ENCODE data around the gene SARDH.

The SARDH gene

DNA sequence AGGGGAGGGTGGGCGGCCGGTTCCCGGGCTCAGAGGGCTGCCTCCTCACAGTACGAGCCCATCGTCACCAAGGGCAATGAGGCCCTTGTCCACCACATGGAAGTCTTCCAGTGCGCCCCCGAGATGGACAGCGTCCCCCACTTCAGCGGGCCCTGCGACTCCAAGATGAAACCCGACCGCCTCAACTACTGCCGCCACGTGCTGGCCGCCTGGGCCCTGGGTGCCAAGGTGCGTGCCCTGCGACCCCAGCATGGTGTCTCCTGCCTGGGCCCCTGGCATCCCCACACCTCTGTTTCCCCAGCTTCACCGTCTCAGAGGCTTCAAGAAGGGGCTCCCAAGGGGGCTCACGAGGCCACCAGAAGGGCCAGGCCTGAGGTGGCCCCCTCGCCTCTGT is 94.8 kb downstream of the SARDH start:
- no peak for DNase-seq

GRCh38 chr9:133642708-133643361 is 95.3 kb downstream of the SARDH start:
- no peak for DNase-seq

- DNase-seq, result no peak
Observed at GRCh38 chr9:133641861-133642595, 96.1 kb downstream of the SARDH start.

- DNase-seq, result no peak
Observed at GRCh38 chr9:133641396-133641655, 96.8 kb downstream of the SARDH start.

DNA sequence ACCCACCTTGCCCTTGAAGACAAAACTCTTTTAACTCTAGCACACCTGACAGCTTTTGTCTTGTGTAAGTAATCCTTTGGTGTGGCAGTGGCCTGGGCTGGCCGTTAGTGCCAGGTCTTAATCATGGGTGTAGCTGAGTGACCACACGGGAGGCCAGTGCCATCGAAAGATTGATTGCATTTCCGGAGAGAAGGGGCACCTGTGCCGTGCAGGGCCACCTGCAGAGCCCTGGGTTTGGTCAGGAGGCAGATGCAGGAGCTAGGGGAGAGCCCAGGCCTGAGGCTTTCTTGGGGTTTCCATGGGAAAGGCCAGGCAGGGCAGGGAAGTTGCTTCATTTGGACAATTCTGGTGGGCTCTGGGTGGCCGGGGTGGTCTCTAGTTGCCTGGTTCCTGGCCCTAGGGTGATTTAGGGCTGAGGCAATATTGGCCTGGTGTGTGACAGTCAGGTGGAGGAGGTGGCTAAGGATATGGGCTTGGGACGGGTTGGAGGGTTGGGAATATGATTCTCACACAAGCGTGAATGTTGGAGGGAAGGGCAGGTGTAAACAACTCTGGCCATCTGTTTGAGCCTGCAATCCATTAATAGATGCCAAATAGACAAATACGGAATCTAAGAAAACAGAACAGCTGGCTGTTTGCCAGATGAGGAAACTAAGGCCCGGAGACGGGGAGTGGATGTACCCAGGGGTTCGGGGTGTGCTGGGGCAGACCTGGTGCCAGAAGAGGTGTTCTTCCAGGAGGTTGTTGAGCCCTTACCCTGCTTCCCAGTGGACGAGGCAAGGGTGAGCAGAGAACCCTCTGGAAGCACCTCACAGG is 97.4 kb downstream of the SARDH start:
- DNase-seq, result no peak

DNA sequence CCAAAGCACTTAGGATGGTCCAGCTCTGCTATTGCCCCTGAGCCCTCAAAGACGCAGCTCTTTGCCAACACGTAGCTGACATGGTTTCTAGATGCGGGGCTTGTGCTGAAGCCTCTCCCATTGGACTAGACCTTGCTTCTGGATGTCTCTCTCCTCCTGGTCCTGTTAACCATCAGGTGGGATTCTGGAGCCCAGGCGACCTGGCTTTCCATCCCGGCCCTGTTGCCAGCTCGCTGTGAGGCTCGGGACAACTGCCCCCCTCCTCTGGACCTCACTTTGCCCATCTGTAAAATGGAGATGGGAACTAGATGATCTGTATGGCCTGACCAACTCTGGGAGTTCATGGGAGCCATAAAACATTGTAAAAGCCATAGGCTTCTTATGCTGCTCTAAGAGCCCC is 98.0 kb downstream of the SARDH start:
- no peak for DNase-seq

- DNase-seq, result no peak
Observed at GRCh38 chr9:133639613-133640012, 98.5 kb downstream of the SARDH start.

GRCh38 chr9:133638711-133639110 is 99.4 kb downstream of the SARDH start:
- DNase-seq, result no peak

DNA sequence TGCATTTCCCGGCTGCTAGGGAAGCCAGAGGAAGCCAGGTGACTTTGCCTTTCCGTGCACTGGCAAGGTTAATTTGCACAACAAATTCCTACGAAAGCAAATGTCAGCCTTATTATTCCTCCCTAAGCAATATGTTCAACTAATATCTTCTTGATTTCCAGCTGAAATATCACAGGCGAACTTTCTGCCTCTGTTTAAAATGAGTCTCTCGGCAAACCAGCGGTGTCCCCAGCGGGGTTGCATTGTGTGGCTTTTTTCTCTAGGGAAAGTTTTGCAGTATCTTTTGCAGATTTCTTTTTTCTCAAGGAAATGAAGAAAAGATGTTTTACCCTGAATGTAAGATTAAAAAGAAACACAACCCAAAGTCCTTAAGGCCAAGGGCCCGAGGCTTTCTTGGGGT is 100.1 kb downstream of the SARDH start:
- DNase-seq, result no peak

DNA sequence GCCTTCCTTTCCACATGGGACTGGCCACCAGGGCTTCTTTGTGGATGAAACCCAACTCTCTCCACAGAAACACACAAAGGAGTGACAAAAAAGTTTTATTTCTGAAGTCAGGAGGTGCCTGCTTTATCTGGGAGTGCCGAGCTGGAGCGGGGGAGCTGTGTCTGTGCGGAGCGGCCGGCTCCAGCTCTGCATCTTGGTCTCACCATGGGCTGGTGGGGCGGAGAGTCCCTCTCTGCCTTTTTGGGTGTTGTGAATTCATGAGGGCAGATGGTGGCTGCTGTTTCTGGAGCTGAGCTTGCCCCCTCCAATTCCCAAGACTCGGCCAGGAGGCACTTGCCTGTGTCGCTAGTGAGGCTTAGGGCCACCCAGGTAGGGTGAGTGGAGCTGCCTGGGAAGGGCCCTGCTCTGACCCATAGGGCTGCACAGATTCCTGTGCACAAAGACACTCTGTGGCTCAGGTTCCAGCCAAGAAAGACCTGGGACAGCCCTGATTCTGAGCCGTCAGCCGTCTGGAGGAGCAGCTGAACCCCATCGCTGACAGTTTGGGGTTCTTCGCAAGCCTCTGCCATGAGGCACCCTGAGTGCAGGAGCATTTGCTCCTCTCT is 100.6 kb downstream of the SARDH start:
- no peak for DNase-seq

DNA sequence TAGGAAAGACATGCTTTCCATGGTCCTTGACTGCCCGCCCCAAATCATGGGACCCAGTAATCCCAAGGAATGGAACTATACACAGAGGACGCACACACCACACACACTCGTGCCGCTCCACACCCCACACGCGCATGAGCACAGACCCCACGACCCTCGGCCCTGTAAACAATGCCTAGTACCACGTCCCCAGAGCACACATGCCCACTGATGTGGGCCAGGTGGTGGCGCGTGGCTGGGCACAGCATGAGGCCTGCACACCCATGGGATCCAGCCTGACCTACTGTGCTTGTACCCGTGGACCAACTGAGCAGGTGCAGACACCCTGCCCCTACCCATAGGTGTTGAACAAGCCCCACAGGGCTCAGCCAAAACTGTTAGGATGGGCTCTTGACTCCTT is 101.2 kb downstream of the SARDH start:
- DNase-seq, result no peak

- no peak for DNase-seq
Observed at GRCh38 chr9:133635533-133636531, 102.3 kb downstream of the SARDH start, which contains the start of gene DBH. DBH (plus strand) TSS chr9:133636363; CDS start chr9:133636372, 9 bp downstream.

DNA sequence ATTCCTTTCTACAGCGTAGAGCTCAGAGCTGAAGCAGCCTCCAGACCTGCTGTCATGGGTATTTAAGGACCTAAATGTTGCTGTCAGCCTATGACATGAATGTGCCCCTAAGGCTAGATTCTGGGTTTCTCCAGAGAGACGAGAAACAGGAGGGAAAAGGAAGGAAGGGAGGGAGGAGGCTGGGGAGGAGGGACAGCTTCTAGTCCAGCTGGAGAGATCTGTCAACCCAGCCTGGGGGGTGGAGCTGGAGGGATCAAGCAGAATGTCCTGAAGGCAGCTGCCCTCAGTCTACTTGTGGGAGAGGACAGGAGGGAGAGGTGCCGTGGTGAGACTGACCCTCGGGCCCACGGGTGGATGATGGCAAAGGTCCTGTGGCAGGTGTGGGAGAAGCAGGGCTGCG is 103.1 kb downstream of the SARDH start:
- no peak for DNase-seq

DNA sequence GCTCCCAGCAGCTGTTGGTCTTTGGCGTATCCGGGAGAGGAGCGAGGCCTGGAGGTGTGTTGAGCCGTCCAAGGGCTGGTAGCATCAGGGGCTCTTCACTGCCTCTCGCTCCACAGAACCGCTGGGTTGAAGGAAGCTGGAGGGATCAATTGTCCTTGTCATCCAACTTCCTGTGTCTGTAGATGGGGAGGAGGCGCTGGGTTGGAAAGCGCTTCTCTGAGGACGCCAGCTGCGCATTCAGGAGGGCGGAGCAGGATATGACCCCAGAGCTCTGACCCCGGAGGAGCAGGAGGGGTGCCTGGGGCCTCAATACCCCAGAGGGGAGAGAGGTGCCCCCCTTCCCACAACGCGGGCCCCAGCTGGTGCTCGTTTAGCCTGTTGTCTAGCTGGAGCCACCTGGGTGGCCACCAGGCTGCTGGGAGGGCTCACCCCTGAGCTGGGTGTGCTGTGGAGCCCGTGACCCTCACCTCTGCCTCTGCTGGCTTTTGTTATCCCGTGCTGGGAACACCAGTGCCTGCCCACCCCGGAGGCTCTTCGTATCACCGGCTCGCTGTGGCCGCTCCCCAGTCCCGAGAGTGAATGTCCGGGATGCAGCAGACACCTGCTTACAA is 104.0 kb downstream of the SARDH start:
- DNase-seq, result no peak

- no peak for DNase-seq
Observed at GRCh38 chr9:133633681-133634080, 104.5 kb downstream of the SARDH start.

GRCh38 chr9:133632806-133633680 is 105.1 kb downstream of the SARDH start:
- no peak for DNase-seq

DNA sequence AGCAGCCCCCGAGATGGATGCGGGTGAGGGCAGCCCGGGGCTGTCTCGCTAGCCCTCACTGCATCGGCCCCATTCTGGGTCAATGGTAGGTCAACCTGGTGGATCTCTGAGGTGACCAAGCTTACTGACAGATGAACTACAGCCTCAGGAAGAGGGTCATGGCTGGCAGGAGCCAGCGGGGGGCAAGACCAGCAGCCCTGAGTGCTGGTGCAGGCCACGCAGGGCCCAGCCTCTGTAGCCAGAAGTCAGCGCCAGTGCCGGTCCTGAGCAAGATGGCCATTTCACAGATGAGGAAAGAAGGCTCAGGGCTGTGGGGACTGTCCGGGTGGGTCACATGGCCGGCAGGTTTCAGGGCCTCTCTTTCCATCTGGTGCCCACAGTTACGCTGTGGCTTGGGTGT is 107.0 kb downstream of the SARDH start:
- DNase-seq, result no peak

DNA sequence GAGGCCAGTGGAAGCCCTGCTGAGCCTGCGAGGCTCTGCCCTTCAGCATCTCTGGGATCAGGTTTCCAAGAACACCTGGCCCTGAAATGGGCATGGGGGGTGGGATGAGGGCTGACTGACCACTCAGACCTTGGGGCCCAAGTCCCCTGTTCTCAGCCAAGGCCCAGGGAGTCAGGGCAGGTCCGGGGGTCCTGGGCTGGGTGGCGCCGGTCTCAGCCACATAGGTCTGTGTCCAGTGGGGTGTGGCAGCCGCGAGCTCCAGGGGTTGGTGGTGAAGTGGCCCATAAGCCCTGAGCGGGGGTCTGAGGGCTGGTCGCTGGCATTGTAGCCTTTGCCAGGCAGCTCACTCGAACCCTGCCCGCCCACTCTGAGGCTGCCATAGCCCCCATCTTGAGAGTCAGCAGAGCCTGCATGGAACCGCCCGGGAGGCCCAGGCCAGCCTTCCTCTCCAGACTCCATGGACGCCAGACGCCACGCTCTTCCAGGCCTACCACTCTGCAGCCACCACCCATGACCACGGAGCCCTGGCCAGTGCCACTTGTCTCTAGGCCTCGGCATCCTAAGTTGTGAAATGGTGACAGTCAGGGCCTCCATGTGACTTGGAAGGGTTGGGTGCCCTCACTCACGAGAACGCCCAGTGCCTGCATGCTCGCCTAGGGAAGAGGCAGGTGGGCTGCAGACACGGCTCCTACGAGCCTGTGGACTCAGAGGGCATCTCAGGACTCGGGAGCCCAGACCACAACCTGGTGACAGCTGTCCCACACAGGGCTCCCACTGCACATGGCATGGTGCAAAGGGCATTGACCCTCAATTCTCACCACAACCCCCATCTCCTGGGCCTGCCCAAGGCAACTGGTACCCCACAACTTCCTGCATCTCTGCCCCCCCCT is 108.7 kb downstream of the SARDH start:
- no peak for DNase-seq

- no peak for DNase-seq
Observed at GRCh38 chr9:133628766-133629165, 109.4 kb downstream of the SARDH start.

DNA sequence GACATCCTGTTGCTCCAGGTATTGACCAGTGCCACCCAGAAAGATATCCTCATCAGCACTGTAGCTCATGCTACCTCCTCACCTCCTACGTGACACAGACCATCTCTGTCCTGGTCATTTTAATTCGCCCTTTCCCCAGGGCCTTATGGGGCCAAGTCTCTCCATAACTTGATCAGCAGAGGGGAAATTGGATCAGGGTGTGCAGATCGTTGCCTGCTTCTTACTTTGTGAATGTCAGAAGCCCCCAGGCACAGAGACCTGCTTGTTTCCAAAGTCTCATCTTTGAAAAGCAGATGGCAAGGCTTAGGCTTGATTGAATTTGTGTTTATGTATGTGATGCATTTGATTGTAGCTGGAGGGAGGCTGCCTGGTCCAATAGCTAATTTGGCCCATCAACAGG is 110.8 kb downstream of the SARDH start:
- no peak for DNase-seq
